Measurements from ENCODE around the gene MXD3. TPM values are rescaled to one million over a fixed set of nuclear protein-coding genes. Genes with fewer than 3 reads are reported as not detected.

The MXD3 gene
- total and polyA plus RNA-seq, 2 experiments from 2014 or later: 9.9 to 11.6 TPM

GRCh38 chr5:177358370-177358819 lies 46.7 kb upstream of the MXD3 start (continued):
- TF ChIP-seq ZNF462 (CRISPR knock-in tag; IDR thresholded peaks at IDR 0.05) (no peak), EZH2 (IDR thresholded peaks at IDR 0.05; ENCODE audit: low read depth, unreplicated experiment) (no peak)

- H3K27ac ChIP-seq (ENCODE audit: low read depth): no peak within 1 kb of the TSS
- H3F3A ChIP-seq (replicated peaks; ENCODE audit: low read depth): 0 out of 2 replicates have a peak, but pooled peaks cover 6% of the 10 kb centered on the region
- H3K9me2 ChIP-seq (ENCODE audit: insufficient read depth): peaks cover 4% of the 10 kb centered on the region; the same call in 1 of the 2 replicates
- no peaks in the 10 kb centered on the region for H4K20me1 ChIP-seq (replicated peaks; ENCODE audit: insufficient read depth)
- no peak within 1 kb of the TSS for H3K4me3 Mint-ChIP-seq
- peaks cover 16% of the 10 kb centered on the region; the same call in 2 of the 3 replicates for H3K4me1 Mint-ChIP-seq
- no peaks in the 10 kb centered on the region for H3K36me3 ChIP-seq (ENCODE audit: insufficient read depth)
- no peaks in the 10 kb centered on the region; the same call in 2 of the 3 replicates for H3K9me3 Mint-ChIP-seq
- peaks cover 5% of the 10 kb centered on the region for H3K27me3 ChIP-seq (ENCODE audit: insufficient read depth)
- no peak within 1 kb of the TSS for H3K4me3 ChIP-seq
- no peak for ATAC-seq
- DNase-seq (ENCODE audit: low spot score): no peak
- H3K4me1 ChIP-seq (ENCODE audit: insufficient read depth): peaks cover 9% of the 10 kb centered on the region
- no peak within 1 kb of the TSS for H2AFZ ChIP-seq
- H3K4me2 ChIP-seq: no peak within 1 kb of the TSS
- H3K36me3 Mint-ChIP-seq (ENCODE audit: low read depth): no peaks in the 10 kb centered on the region
- no peaks in the 10 kb centered on the region for H3K79me2 ChIP-seq (replicated peaks; ENCODE audit: insufficient read depth)
- peaks cover 22% of the 10 kb centered on the region for H3K27me3 Mint-ChIP-seq (ENCODE audit: insufficient read depth, low read depth, poor library complexity)
- H3K27ac Mint-ChIP-seq: no peak within 1 kb of the TSS; the same call in 1 of the 2 replicates
- TF ChIP-seq EZH2phosphoT487 (IDR thresholded peaks at IDR 0.05; ENCODE audit: unreplicated experiment): no peak
- TF ChIP-seq NANOG (IDR thresholded peaks at IDR 0.05; ENCODE audit: borderline replicate concordance): no peak
- no peak for TF ChIP-seq ZNF114 (CRISPR knock-in tag; IDR thresholded peaks at IDR 0.05)
- no peak for TF ChIP-seq ZNF331 (CRISPR knock-in tag; IDR thresholded peaks at IDR 0.05; ENCODE audit: low read depth)
- TF ChIP-seq STAT1 (IDR thresholded peaks at IDR 0.05; ENCODE audit: unreplicated experiment): no peak
- no peak for TF ChIP-seq REST (IDR thresholded peaks at IDR 0.05; ENCODE audit: unreplicated experiment)
- no peak for TF ChIP-seq JUNB (IDR thresholded peaks at IDR 0.05; ENCODE audit: unreplicated experiment)
Observed at GRCh38 chr5:177357459-177358351, 46.0 kb upstream of the MXD3 start, which contains the start of gene RGS14. Gene RGS14 (plus strand): TSS chr5:177357924. CDS start chr5:177358025, 101 bp downstream.

All from GM23338 (cell line).